HG03039 (cell line): ENCODE data around the gene SMIM36.
"Not testable (repeated sequence)": the region's sequence is repeated elsewhere in the genome, so short reads cannot be mapped to it uniquely, and the experiment has no call there.

Experiments used
- ATAC-seq: cut with Tn5 transposase; IDR thresholded peaks from one replicate; pipeline ENCODE4 v1.9.1; 2021; ENCODE audit warnings: mild to moderate bottlenecking, moderate library complexity; ENCODE audit not compliant: unreplicated experiment

Gene SMIM36

GRCh38 chr17:55417411-55418268 lies 93.6 kb downstream of the SMIM36 start:
- ATAC-seq, result no peak

GRCh38 chr17:55416470-55417052 lies 94.7 kb downstream of the SMIM36 start:
- no peak for ATAC-seq

- no peak for ATAC-seq
Measured at GRCh38 chr17:55416000-55416399, 95.3 kb downstream of the SMIM36 start.

- ATAC-seq, result no peak
Measured at GRCh38 chr17:55414983-55415382, 96.3 kb downstream of the SMIM36 start.

GRCh38 chr17:55413825-55414489 lies 97.3 kb downstream of the SMIM36 start:
- ATAC-seq, result no peak

GRCh38 chr17:55411463-55411855 lies 99.8 kb downstream of the SMIM36 start:
- ATAC-seq, result no peak

GRCh38 chr17:55410722-55411462 lies 100.4 kb downstream of the SMIM36 start:
- ATAC-seq, result no peak

GRCh38 chr17:55409030-55409800 lies 102.0 kb downstream of the SMIM36 start:
- ATAC-seq, result no peak

- ATAC-seq, result no peak
Measured at GRCh38 chr17:55407641-55408566, 103.3 kb downstream of the SMIM36 start.

GRCh38 chr17:55405600-55405999 lies 105.7 kb downstream of the SMIM36 start:
- no peak for ATAC-seq

- not testable (repeated sequence) for ATAC-seq
Measured at GRCh38 chr17:55404197-55404596, 107.1 kb downstream of the SMIM36 start.

- ATAC-seq, result no peak
Measured at GRCh38 chr17:55402374-55402773, 108.9 kb downstream of the SMIM36 start.
